Liver (tissue), 9 donors: Measurements from ENCODE around the gene SLC9A3. TPM values are rescaled to one million over a fixed set of nuclear protein-coding genes. Genes with fewer than 3 reads are reported as not detected.

Source experiments
- DNase-seq: peaks from one replicate; pipeline ENCODE4 v3.0.0-alpha.2; 2017; ENCODE audit warnings: low spot score
- H3K27ac ChIP-seq, 2 donors: one replicate each; pipeline ENCODE4 v1.7.0; 2013; ENCODE audit warnings: inconsistent platforms in 2 of 2, low read length in 2 of 2, control low read depth in 1 of 2, low read depth in 1 of 2, mild to moderate bottlenecking in 1 of 2
- H3K27me3 ChIP-seq, 4 donors: one replicate each; pipeline versions ENCODE4 v1.6.1 to v1.7.0; 2013; ENCODE audit warnings: low read length in 3 of 4, inconsistent platforms in 1 of 4, mild to moderate bottlenecking in 1 of 4, moderate library complexity in 1 of 4; ENCODE audit not compliant: control insufficient read depth in 4 of 4, insufficient read depth in 4 of 4
- H3K36me3 ChIP-seq, 4 donors: one replicate each; pipeline versions ENCODE4 v1.6.1 to v1.7.0; 2013; ENCODE audit warnings: low read length in 3 of 4, mild to moderate bottlenecking in 3 of 4, low read depth in 1 of 4, moderate library complexity in 1 of 4; ENCODE audit not compliant: control insufficient read depth in 4 of 4, insufficient read depth in 3 of 4
- H3K4me1 ChIP-seq, 4 donors: one replicate each; pipeline versions ENCODE4 v1.6.1 to v1.7.0; 2013; ENCODE audit warnings: low read length in 3 of 4, mild to moderate bottlenecking in 3 of 4, moderate library complexity in 1 of 4; ENCODE audit not compliant: control insufficient read depth in 4 of 4, insufficient read depth in 4 of 4
- H3K4me3 ChIP-seq, 3 donors: one replicate each; pipeline versions ENCODE4 v1.6.1 to v1.7.0; 2013; ENCODE audit warnings: low read length in 3 of 3, control low read depth in 1 of 3, low read depth in 1 of 3, mild to moderate bottlenecking in 1 of 3
- H3K9ac ChIP-seq, 2 donors: one replicate each; pipeline ENCODE4 v1.7.0; 2013; ENCODE audit warnings: low read length in 2 of 2, mild to moderate bottlenecking in 2 of 2, moderate library complexity in 2 of 2, control low read depth in 1 of 2, low read depth in 1 of 2
- H3K9me3 ChIP-seq, 4 donors: one replicate each; pipeline versions ENCODE4 v1.6.1 to v1.7.0; 2013; ENCODE audit warnings: low read length in 3 of 4; ENCODE audit not compliant: control insufficient read depth in 4 of 4
- EGR1 ChIP-seq, 2 donors: IDR thresholded peaks; 2 replicates each; pipeline ENCODE4 v1.6.1; 2016 to 2018; ENCODE audit warnings: antibody characterized with exemption in 2 of 2, low read depth in 2 of 2
- FOXA1 ChIP-seq: IDR thresholded peaks from 2 replicates; pipeline ENCODE4 v1.6.1; 2016; ENCODE audit warnings: antibody characterized with exemption
- FOXA2 ChIP-seq: IDR thresholded peaks from 2 replicates; pipeline ENCODE4 v1.6.1; 2016; ENCODE audit warnings: antibody characterized with exemption
- GABPA ChIP-seq, 2 donors: IDR thresholded peaks in 1 of 2; conservative IDR thresholded peaks in 1 of 2; 2 replicates each; pipeline ENCODE4 v1.6.1; 2016; ENCODE audit warnings: antibody characterized with exemption in 2 of 2, mild to moderate bottlenecking in 1 of 2, moderate library complexity in 1 of 2
- HNF4G ChIP-seq: IDR thresholded peaks from 2 replicates; pipeline ENCODE4 v1.6.1; 2016; ENCODE audit warnings: antibody characterized with exemption
- NR2F2 ChIP-seq: IDR thresholded peaks from 2 replicates; pipeline ENCODE4 v1.6.1; 2016; ENCODE audit warnings: antibody characterized with exemption
- RAD21 ChIP-seq, 2 donors: IDR thresholded peaks; 2 replicates each; pipeline ENCODE4 v1.6.1; 2016; ENCODE audit warnings: antibody characterized with exemption in 2 of 2, mild to moderate bottlenecking in 2 of 2
- RXRA ChIP-seq, 2 donors: IDR thresholded peaks; 2 replicates each; pipeline ENCODE4 v1.6.1; 2017 to 2018; ENCODE audit warnings: antibody characterized with exemption in 2 of 2, mild to moderate bottlenecking in 1 of 2
- SP1 ChIP-seq: IDR thresholded peaks from 2 replicates; pipeline ENCODE4 v1.6.1; 2018; ENCODE audit warnings: antibody characterized with exemption, mild to moderate bottlenecking
- YY1 ChIP-seq: IDR thresholded peaks from 2 replicates; pipeline ENCODE4 v1.6.1; 2016; ENCODE audit warnings: antibody characterized with exemption, mild to moderate bottlenecking
- WGBS: extraction: QIAGEN DNeasy Blood & Tissue Kit; methylation state at CpG from one replicate; pipeline ENCODE4 v1.1.7; 2013; 5-methylcytosine and 5-hydroxymethylcytosine counted together
- polyA plus RNA-seq, 2 donors: library from polyadenylated mRNA; stranded (reverse) in 1 of 2; unstranded in 1 of 2; fragments of 200-250 nt in 1 of 2; fragments of >200 nt in 1 of 2; fragmentation: Nextera tagmentation in 1 of 2; extraction: Ambion mirVana in 1 of 2; gene quantifications; one replicate each; pipeline versions ENCODE4 v1.2.1 to v1.2.3, GENCODE V29; 2013 to 2015
- total RNA-seq, 2 donors: library from RNA; depleted of rRNA; stranded (reverse); fragments of >200 nt; gene quantifications; one replicate each; pipeline ENCODE4 v1.2.3, GENCODE V29; 2014
- TF ChIP-seq, protein P1 (sequence below): IDR thresholded peaks from 2 replicates; pipeline ENCODE4 v1.6.1; 2016; ENCODE audit warnings: antibody characterized with exemption
- TF ChIP-seq, protein P2 (sequence below): IDR thresholded peaks from 2 replicates; pipeline ENCODE4 v1.6.1; 2016; ENCODE audit warnings: antibody characterized with exemption
- TF ChIP-seq, protein P3 (sequence below): IDR thresholded peaks from 2 replicates; pipeline ENCODE4 v1.6.1; 2016; ENCODE audit warnings: antibody characterized with exemption
- TF ChIP-seq, protein P4 (sequence below): IDR thresholded peaks from 2 replicates; pipeline ENCODE4 v1.6.1; 2016; ENCODE audit warnings: antibody characterized with exemption, mild to moderate bottlenecking
- donor health status: healthy.
- donor health status: healthy.
- donor health status: healthy.
- donor health status: healthy.
- donor health status: healthy.

Gene SLC9A3
- total and polyA plus RNA-seq, 4 donors, result 0.31 to 1.0 (median 0.67) TPM

DNA sequence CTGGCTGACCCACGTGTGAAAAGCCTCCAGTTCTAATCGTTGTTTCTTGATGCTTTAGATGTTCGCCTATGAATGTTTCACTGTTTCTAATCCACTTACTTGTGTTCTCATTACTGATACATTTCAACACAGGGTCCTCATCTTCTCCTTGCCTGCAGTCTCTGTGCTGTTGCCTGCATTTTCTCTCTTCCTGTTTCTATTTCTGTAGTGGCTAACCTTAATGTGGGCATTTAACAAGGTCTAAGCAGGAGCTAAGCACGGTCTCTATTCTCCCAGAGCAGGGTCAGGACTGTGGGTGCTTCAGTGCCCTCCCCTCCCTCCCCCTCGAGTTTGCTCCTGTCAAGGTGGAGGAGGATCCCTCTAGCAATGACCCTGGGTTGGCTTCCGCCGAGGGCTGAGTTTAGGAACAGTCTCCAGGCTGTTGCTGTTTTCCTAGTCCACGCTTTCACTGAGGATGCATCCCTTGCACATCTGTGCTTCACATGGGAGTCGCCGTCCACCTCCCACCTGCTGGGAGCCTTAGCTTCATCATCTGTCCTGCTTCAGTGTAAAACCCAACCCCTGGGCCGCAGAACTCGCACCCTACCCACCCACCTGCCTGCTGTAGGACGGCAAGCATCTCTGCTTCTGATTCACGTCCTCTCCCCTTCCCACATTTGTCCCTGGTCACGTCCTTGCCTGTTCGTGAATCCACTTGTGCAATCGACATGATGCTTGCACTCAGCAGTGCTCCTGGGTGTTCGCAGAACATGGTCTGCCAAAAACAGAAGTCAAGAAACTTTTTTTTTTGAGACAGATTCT lies 83.6 kb downstream of the SLC9A3 start:
- Histone ChIP-seq H3K36me3 (no peaks in the 10 kb centered on the region), H3K4me1 (peaks cover 6 to 19% (median 17%) of the 10 kb centered on the region in 4 donors), H3K27ac (no peak overlapping the region), H3K9ac (no peak overlapping the region), H3K9me3 (no peaks in the 10 kb centered on the region), H3K4me3 (no peak overlapping the region), H3K27me3 (no peaks in the 10 kb centered on the region)
- WGBS, result 80% methylated on average over 18 of the region's 18 CpGs
- no peak for DNase-seq
- no peak for TF ChIP-seq NR2F2
- TF ChIP-seq HNF4G, result no peak
- TF ChIP-seq RAD21 (IDR thresholded peaks at IDR 0.05), result no peak
- TF ChIP-seq, protein P1, sequence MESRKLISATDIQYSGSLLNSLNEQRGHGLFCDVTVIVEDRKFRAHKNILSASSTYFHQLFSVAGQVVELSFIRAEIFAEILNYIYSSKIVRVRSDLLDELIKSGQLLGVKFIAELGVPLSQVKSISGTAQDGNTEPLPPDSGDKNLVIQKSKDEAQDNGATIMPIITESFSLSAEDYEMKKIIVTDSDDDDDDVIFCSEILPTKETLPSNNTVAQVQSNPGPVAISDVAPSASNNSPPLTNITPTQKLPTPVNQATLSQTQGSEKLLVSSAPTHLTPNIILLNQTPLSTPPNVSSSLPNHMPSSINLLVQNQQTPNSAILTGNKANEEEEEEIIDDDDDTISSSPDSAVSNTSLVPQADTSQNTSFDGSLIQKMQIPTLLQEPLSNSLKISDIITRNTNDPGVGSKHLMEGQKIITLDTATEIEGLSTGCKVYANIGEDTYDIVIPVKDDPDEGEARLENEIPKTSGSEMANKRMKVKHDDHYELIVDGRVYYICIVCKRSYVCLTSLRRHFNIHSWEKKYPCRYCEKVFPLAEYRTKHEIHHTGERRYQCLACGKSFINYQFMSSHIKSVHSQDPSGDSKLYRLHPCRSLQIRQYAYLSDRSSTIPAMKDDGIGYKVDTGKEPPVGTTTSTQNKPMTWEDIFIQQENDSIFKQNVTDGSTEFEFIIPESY, result no peak
- TF ChIP-seq GABPA (IDR thresholded peaks at IDR 0.05 in 1 of 2, conservative IDR thresholded peaks at IDR 0.05 in 1 of 2), result no peak
- TF ChIP-seq YY1, result no peak
- TF ChIP-seq, protein P2, sequence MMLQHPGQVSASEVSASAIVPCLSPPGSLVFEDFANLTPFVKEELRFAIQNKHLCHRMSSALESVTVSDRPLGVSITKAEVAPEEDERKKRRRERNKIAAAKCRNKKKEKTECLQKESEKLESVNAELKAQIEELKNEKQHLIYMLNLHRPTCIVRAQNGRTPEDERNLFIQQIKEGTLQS, result no peak
- no peak for TF ChIP-seq FOXA2
- no peak for TF ChIP-seq RXRA (IDR thresholded peaks at IDR 0.05)
- TF ChIP-seq SP1, result no peak

DNA sequence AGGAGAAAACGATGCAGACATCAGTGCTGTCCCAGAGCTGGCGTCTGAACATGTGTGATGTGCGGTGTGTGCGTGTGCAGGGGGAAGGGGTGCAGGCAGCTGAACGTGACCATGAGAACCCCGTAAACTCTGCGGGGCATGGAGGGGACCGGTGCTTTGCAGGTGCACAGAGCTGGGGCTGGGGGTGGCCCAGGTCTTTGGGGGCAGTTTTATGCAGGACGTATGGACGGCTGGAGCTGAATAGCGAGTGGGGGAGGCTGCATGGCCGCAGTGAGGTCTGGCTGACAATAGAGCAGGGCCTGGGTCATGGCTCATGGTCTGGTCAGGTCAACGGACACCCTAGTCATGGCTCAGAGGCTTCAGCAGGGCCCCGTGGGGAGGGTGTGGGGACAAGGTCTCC lies 84.6 kb downstream of the SLC9A3 start:
- 79% methylated on average over 14 of the region's 14 CpGs for WGBS
- H3K27me3 ChIP-seq, result no peaks in the 10 kb centered on the region
- H3K36me3 ChIP-seq, result no peaks in the 10 kb centered on the region
- DNase-seq, result no peak
- H3K4me1 ChIP-seq, result peaks cover 6 to 19% (median 17%) of the 10 kb centered on the region in 4 donors
- no peak overlapping the region for H3K27ac ChIP-seq
- H3K9ac ChIP-seq, result no peak overlapping the region
- H3K9me3 ChIP-seq, result no peaks in the 10 kb centered on the region
- TF ChIP-seq, protein P1, result no peak
- TF ChIP-seq RXRA (IDR thresholded peaks at IDR 0.05) (no peak), RAD21 (IDR thresholded peaks at IDR 0.05) (no peak), EGR1 (IDR thresholded peaks at IDR 0.05; ENCODE audit: low read depth in 2 of 2) (no peak), NR2F2 (no peak), FOXA1 (no peak), GABPA (IDR thresholded peaks at IDR 0.05 in 1 of 2, conservative IDR thresholded peaks at IDR 0.05 in 1 of 2) (no peak), FOXA2 (no peak)
- TF ChIP-seq, protein P3, sequence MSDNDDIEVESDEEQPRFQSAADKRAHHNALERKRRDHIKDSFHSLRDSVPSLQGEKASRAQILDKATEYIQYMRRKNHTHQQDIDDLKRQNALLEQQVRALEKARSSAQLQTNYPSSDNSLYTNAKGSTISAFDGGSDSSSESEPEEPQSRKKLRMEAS, result no peak
- TF ChIP-seq, protein P4, sequence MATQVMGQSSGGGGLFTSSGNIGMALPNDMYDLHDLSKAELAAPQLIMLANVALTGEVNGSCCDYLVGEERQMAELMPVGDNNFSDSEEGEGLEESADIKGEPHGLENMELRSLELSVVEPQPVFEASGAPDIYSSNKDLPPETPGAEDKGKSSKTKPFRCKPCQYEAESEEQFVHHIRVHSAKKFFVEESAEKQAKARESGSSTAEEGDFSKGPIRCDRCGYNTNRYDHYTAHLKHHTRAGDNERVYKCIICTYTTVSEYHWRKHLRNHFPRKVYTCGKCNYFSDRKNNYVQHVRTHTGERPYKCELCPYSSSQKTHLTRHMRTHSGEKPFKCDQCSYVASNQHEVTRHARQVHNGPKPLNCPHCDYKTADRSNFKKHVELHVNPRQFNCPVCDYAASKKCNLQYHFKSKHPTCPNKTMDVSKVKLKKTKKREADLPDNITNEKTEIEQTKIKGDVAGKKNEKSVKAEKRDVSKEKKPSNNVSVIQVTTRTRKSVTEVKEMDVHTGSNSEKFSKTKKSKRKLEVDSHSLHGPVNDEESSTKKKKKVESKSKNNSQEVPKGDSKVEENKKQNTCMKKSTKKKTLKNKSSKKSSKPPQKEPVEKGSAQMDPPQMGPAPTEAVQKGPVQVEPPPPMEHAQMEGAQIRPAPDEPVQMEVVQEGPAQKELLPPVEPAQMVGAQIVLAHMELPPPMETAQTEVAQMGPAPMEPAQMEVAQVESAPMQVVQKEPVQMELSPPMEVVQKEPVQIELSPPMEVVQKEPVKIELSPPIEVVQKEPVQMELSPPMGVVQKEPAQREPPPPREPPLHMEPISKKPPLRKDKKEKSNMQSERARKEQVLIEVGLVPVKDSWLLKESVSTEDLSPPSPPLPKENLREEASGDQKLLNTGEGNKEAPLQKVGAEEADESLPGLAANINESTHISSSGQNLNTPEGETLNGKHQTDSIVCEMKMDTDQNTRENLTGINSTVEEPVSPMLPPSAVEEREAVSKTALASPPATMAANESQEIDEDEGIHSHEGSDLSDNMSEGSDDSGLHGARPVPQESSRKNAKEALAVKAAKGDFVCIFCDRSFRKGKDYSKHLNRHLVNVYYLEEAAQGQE, result no peak
- H3K4me3 ChIP-seq, result no peak overlapping the region
